ENCODE measurements around the gene SREBF1.

The SREBF1 gene

GRCh38 chr17:17857496-17857895 lies 20.7 kb upstream of the SREBF1 start:
- DNase-seq, result no peak

GRCh38 chr17:17856386-17856785 lies 19.6 kb upstream of the SREBF1 start:
- DNase-seq, result no peak

- no peak for DNase-seq
Observed at GRCh38 chr17:17855976-17856375, 19.2 kb upstream of the SREBF1 start.

- DNase-seq, result no peak
Observed at GRCh38 chr17:17853811-17854447, 17.1 kb upstream of the SREBF1 start.

GRCh38 chr17:17852930-17853329 lies 16.1 kb upstream of the SREBF1 start:
- DNase-seq, result no peak

- no peak for DNase-seq
Observed at GRCh38 chr17:17851103-17852002, 14.6 kb upstream of the SREBF1 start.

- peak; percentile 39 for DNase-seq
Observed at GRCh38 chr17:17849845-17850373, 13.1 kb upstream of the SREBF1 start.

GRCh38 chr17:17849147-17849820 lies 12.5 kb upstream of the SREBF1 start:
- peak; percentile 77 for DNase-seq

GRCh38 chr17:17848311-17849082 lies 11.7 kb upstream of the SREBF1 start:
- no peak for DNase-seq

- DNase-seq, result no peak
Observed at GRCh38 chr17:17847726-17848125, 10.9 kb upstream of the SREBF1 start.

GRCh38 chr17:17847118-17847689 lies 10.4 kb upstream of the SREBF1 start:
- no peak for DNase-seq

- no peak for DNase-seq
Observed at GRCh38 chr17:17846645-17847044, 9.9 kb upstream of the SREBF1 start.

GRCh38 chr17:17846003-17846402 lies 9.2 kb upstream of the SREBF1 start:
- no peak for DNase-seq

GRCh38 chr17:17845046-17845775 lies 8.4 kb upstream of the SREBF1 start:
- no peak for DNase-seq

GRCh38 chr17:17844500-17844899 lies 7.7 kb upstream of the SREBF1 start:
- no peak for DNase-seq

GRCh38 chr17:17844079-17844478 lies 7.3 kb upstream of the SREBF1 start:
- DNase-seq, result no peak

- no peak for DNase-seq
Observed at GRCh38 chr17:17843096-17843495, 6.3 kb upstream of the SREBF1 start.

GRCh38 chr17:17842111-17842876 lies 5.5 kb upstream of the SREBF1 start:
- DNase-seq, result no peak

- no peak for DNase-seq
Observed at GRCh38 chr17:17841601-17842025, 4.8 kb upstream of the SREBF1 start.

- no peak for DNase-seq
Observed at GRCh38 chr17:17840751-17841591, 4.2 kb upstream of the SREBF1 start.
